MCF 10A (cell line): ENCODE measurements around the gene PDZD7. TPM values are rescaled to one million over a fixed set of nuclear protein-coding genes. Genes with fewer than 3 reads are reported as not detected.

Source experiments
- BruUV-seq: library from RNA; stranded (reverse); fragments of 400-500 nt; replicated peaks from 2 replicates; lab custom pipeline; 2021; lab: Mats Ljungman, UMichigan
- CTCF ChIA-PET: fragments of 300-600 bp; sonication (Branson Sonifier 250); formaldehyde crosslinking; extraction: SDS; loops from one replicate; lab custom pipeline; 2021; ENCODE audit warnings: antibody characterized with exemption, inconsistent platforms; lab: Yijun Ruan, JAX
- POLR2A ChIA-PET: fragments of 300-600, 350-650 bp; sonication (Branson Sonifier 250); formaldehyde crosslinking; extraction: SDS; loops from one replicate; lab custom pipeline; 2020; ENCODE audit warnings: antibody characterized with exemption, inconsistent platforms; lab: Yijun Ruan, JAX
- DNase-seq: peaks from one replicate; pipeline ENCODE4 v3.0.0-alpha.2; 2018; ENCODE audit not compliant: unreplicated experiment
- H3K27ac Mint-ChIP-seq: one replicate; pipeline ENCODE4 v1.8.0; 2022; ENCODE audit warnings: mild to moderate bottlenecking, low read depth, mixed read lengths; ENCODE audit not compliant: unreplicated experiment
- H3K27me3 Mint-ChIP-seq: one replicate; pipeline ENCODE4 v1.8.0; 2022; ENCODE audit warnings: mixed read lengths; ENCODE audit not compliant: insufficient read depth, unreplicated experiment
- H3K36me3 Mint-ChIP-seq: one replicate; pipeline ENCODE4 v1.8.0; 2022; ENCODE audit warnings: mild to moderate bottlenecking, moderate library complexity, mixed read lengths; ENCODE audit not compliant: insufficient read depth, unreplicated experiment
- H3K4me1 Mint-ChIP-seq: one replicate; pipeline ENCODE4 v1.8.0; 2022; ENCODE audit warnings: mixed read lengths; ENCODE audit not compliant: insufficient read depth, unreplicated experiment
- H3K4me3 Mint-ChIP-seq: one replicate; pipeline ENCODE4 v1.8.0; 2022; ENCODE audit warnings: mild to moderate bottlenecking, moderate library complexity, mixed read lengths; ENCODE audit not compliant: unreplicated experiment
- H3K9me3 Mint-ChIP-seq: one replicate; pipeline ENCODE4 v1.8.0; 2022; ENCODE audit warnings: mixed read lengths; ENCODE audit not compliant: unreplicated experiment
- CTCF ChIP-seq: fragments of 200-600 bp; IDR thresholded peaks from one replicate; pipeline ENCODE4 v1.8.0; 2022; ENCODE audit warnings: antibody characterized with exemption, mild to moderate bottlenecking; ENCODE audit not compliant: unreplicated experiment
- intact Hi-C: fragments of 100-400 bp; cut with micrococcal nuclease; formaldehyde crosslinking; loops from 2 replicates; pipeline ENCODE4 v1.14.1; 2022
- total RNA-seq: library from RNA; stranded (reverse); gene quantifications from 2 replicates; pipeline ENCODE4 v1.2.3, GENCODE V29; 2022

The PDZD7 gene
- total RNA-seq, 1 experiment from 2014 or later, result 0.58 TPM

DNA sequence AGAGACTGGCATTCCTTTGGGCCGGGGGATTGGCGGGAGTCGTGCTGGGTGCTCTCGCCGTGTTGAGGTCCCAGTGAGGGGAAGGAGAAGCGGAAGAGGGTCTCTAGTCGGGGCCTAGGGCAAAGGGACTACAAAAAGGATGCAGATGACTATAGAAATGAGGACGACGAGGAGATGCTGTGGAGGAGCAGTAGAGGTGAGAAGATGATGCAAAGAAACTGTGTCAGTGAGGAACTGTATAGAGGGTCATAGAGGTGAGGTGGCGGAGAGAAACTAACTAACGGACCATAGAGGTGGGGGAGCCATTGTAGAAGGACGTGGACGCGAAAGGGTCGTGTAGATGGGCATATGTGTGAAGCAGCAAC, 43.3 kb downstream of the PDZD7 start:
- POLR2A ChIA-PET, result interaction anchor here (0.7 to 5.0 kb wide), 11 partner anchors 10 to 76 kb away, joined by 3 to 54 read pairs (median 4); partner anchors contain the start of gene LZTS2
- Mint-ChIP-seq H3K9me3 (no peaks in the 10 kb centered on the region), H3K4me1 (peaks cover 15% of the 10 kb centered on the region), H3K4me3 (peak overlapping the region; percentile 85), H3K27ac (peak overlapping the region; percentile 80), H3K27me3 (no peaks in the 10 kb centered on the region), H3K36me3 (peaks cover 36% of the 10 kb centered on the region)
- CTCF ChIA-PET, result interaction anchor here (0.6 to 3.8 kb wide), 5 partner anchors 10 to 651 kb away, joined by 3 to 32 read pairs (median 5); no protein-coding TSS in a partner anchor
- BruUV-seq, result TSS peak; percentile 61
- TF ChIP-seq CTCF, result no peak
- intact Hi-C loops, result no loop called here
- DNase-seq, result no peak

GRCh38 chr10:100986952-100987684, 43.8 kb downstream of the PDZD7 start, which contains the start of the genes MRPL43 and TWNK:
Gene MRPL43 (minus strand): TSS chr10:100987497. CDS start chr10:100987443, 54 bp downstream.
Gene TWNK (plus strand): TSS chr10:100987543. CDS start chr10:100988211, 668 bp downstream.
- intact Hi-C loops, result no loop called here
- Mint-ChIP-seq H3K36me3 (peaks cover 38% of the 10 kb centered on the region), H3K4me3 (peak within 1 kb of the TSS; percentile 85), H3K9me3 (no peaks in the 10 kb centered on the region), H3K27me3 (no peaks in the 10 kb centered on the region), H3K27ac (peak within 1 kb of the TSS; percentile 80), H3K4me1 (peaks cover 15% of the 10 kb centered on the region)
- peak; percentile 81 for DNase-seq
- no peak for TF ChIP-seq CTCF
- ChIA-PET CTCF (interaction anchor here (0.6 to 3.8 kb wide), 7 partner anchors 10 to 1017 kb away, joined by 3 to 32 read pairs (median 4); no protein-coding TSS in a partner anchor), POLR2A (interaction anchor here (0.6 to 5.0 kb wide), 10 partner anchors 11 to 920 kb away, joined by 3 to 54 read pairs (median 4); partner anchors contain the start of gene LZTS2)
- no TSS peak for BruUV-seq

- H3K4me3 Mint-ChIP-seq, result peak overlapping the region; percentile 85
- H3K9me3 Mint-ChIP-seq, result no peaks in the 10 kb centered on the region
- BruUV-seq, result no TSS peak
- no peak for DNase-seq
- CTCF ChIA-PET, result interaction anchor here (0.6 to 3.8 kb wide), 5 partner anchors 11 to 1017 kb away, joined by 3 to 32 read pairs (median 5); no protein-coding TSS in a partner anchor
- H3K27me3 Mint-ChIP-seq, result no peaks in the 10 kb centered on the region
- no peak overlapping the region for H3K27ac Mint-ChIP-seq
- POLR2A ChIA-PET, result interaction anchor here (0.6 to 5.0 kb wide), 6 partner anchors 10 to 921 kb away, joined by 3 to 54 read pairs (median 5); partner anchors contain the start of gene LZTS2
- intact Hi-C loops, result no loop called here
- peaks cover 40% of the 10 kb centered on the region for H3K36me3 Mint-ChIP-seq
- no peak for TF ChIP-seq CTCF
- H3K4me1 Mint-ChIP-seq, result peaks cover 15% of the 10 kb centered on the region
Measured at GRCh38 chr10:100986623-100986951, 44.3 kb downstream of the PDZD7 start.

- no TSS peak for BruUV-seq
- TF ChIP-seq CTCF, result no peak
- Mint-ChIP-seq H3K36me3 (peaks cover 34% of the 10 kb centered on the region), H3K4me1 (peaks cover 6% of the 10 kb centered on the region), H3K27ac (no peak overlapping the region), H3K27me3 (no peaks in the 10 kb centered on the region), H3K4me3 (peak overlapping the region; percentile 85), H3K9me3 (no peaks in the 10 kb centered on the region)
- POLR2A ChIA-PET, result no interaction called here
- CTCF ChIA-PET, result interaction anchor here (0.5 to 1.9 kb wide), 5 partner anchors 13 to 562 kb away, joined by 3 to 7 read pairs (median 3); no protein-coding TSS in a partner anchor
- DNase-seq, result no peak
- intact Hi-C loops, result no loop called here
Measured at GRCh38 chr10:100985336-100985735, 45.6 kb downstream of the PDZD7 start.
